ENCODE results near the gene SLC12A7.

DNA sequence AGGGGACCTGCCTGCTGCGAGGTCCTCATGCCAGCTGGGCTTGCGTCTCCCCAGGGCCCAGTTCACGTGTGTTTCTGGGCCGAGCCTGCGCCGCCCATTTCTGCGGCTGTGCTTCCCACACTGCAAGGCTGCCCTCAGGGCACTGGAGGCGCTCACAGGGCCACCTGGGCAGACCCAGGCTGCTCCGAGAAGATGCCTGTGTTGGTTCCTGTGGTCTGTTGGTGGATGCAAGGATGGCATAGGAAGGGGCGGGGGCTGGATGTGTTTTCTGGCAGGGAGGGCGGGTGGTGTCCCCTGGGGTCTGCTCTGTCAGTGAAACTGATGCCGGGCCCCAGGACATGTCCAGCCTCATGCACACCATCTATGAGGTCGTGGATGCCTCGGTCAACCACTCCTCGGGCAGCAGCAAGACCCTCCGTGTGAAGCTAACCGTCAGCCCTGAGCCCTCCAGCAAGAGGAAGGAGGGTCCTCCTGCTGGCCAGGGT is 77.4 kb downstream of the SLC12A7 start:
- TF ChIP-seq CTCF (IDR thresholded peaks at IDR 0.05) (no peak), POLR2A (IDR thresholded peaks at IDR 0.05) (no peak)

Data from ovary (tissue), 3 donors.